ENCODE results near the gene BRI3. TPM values are rescaled to one million over a fixed set of nuclear protein-coding genes. Genes with fewer than 3 reads are reported as not detected.

Gene BRI3
- total and polyA plus RNA-seq, 2 of the 13 experiments (the other 11 are each of a cell fraction or from before 2014, with no cell fraction given) = 54.0 to 103 TPM

- ATAC-seq (no peak), FAIRE-seq (no peak), DNase-seq (ENCODE audit: low spot score) (no peak)
- Histone ChIP-seq H2AFZ (ENCODE audit: low read length) (no peak overlapping the region), H4K20me1 (ENCODE audit: insufficient read depth, low read length) (peaks cover 36% of the 10 kb centered on the region; the same call in 1 of the 2 replicates), H3K27ac (ENCODE audit: extremely low read length, insufficient read depth, low read length) (no peak overlapping the region), H3K4me3 (replicated peaks in 1 of 3; ENCODE audit: insufficient read depth in 1 of 3, low read depth in 2 of 3, low read length in 3 of 3) (no peak overlapping the region), H3K27me3 (ENCODE audit: control insufficient read depth in 1 of 2, insufficient read depth in 2 of 2, low read length in 2 of 2) (no peaks in the 10 kb centered on the region), H3K4me2 (ENCODE audit: low read depth, low read length) (no peak overlapping the region), H3K79me2 (ENCODE audit: insufficient read depth, low read length) (peaks cover 23% of the 10 kb centered on the region), H3K36me3 (replicated peaks in 1 of 2; ENCODE audit: control insufficient read depth in 1 of 2, insufficient read depth in 2 of 2, low read length in 2 of 2) (peaks cover 17 to 45% of the 10 kb centered on the region in 2 experiments; a peak in 4 of 5 replicates), H3K9me3 (ENCODE audit: low read length) (no peaks in the 10 kb centered on the region), H3K4me1 (ENCODE audit: insufficient read depth, low read length) (peaks cover 52% of the 10 kb centered on the region), H3K9ac (ENCODE audit: insufficient read depth, low read depth, low read length) (no peak overlapping the region)
- 93% methylated on average over 2 of the region's 4 CpGs for WGBS (ENCODE audit: low lambda C conversion rate)
- in situ Hi-C loops (cut with HindIII; ENCODE audit: extremely low pct_ligation_motif_present, low pct_unique_long_range_greater_than_20kb) = no loop called here
- peak in 1 of 2 experiments; percentile 22; a peak in 1 of 4 replicates for TF ChIP-seq POLR2A (IDR thresholded peaks at IDR 0.05; ENCODE audit: insufficient read depth in 1 of 2, low read depth in 2 of 2, low read length in 2 of 2)
- TF ChIP-seq IKZF4 (CRISPR knock-in tag; IDR thresholded peaks at IDR 0.05; ENCODE audit: borderline replicate concordance, low read depth, not compliant biosample characterization) = no peak
- TF ChIP-seq ZNF10 (CRISPR knock-in tag; IDR thresholded peaks at IDR 0.05; ENCODE audit: borderline replicate concordance, low read depth) = no peak
- TF ChIP-seq ZSCAN31 (CRISPR knock-in tag; IDR thresholded peaks at IDR 0.05; ENCODE audit: low read depth) = no peak
- TF ChIP-seq DNMT3B (CRISPR knock-in tag; conservative IDR thresholded peaks at IDR 0.05) = no peak
- TF ChIP-seq ATF7 (IDR thresholded peaks at IDR 0.05) = no peak
- TF ChIP-seq ATF7 (CRISPR knock-in tag; IDR thresholded peaks at IDR 0.05) = no peak
- TF ChIP-seq POLR2G (IDR thresholded peaks at IDR 0.05; ENCODE audit: low read depth, low read length) = peak; percentile 44; the same call in 1 of the 2 replicates
- no peak for TF ChIP-seq ZNF441 (CRISPR knock-in tag; IDR thresholded peaks at IDR 0.05; ENCODE audit: borderline replicate concordance)
- BruUV-seq (replicated peaks) = no TSS peak
- POLR2A ChIA-PET = no interaction called here
- intact Hi-C loops (cut with micrococcal nuclease; ENCODE audit: unreplicated experiment) = no loop called here
- CTCF ChIA-PET (ENCODE audit: low intra/inter-chr PET ratio, low total read pairs) = no interaction called here
Observed at GRCh38 chr7:98289333-98289875, 7.9 kb downstream of the BRI3 start.

- Histone ChIP-seq H3K79me2 (ENCODE audit: insufficient read depth, low read length) (peaks cover 8% of the 10 kb centered on the region), H3K9me3 (ENCODE audit: low read length) (no peaks in the 10 kb centered on the region), H3K4me3 (replicated peaks in 1 of 3; ENCODE audit: insufficient read depth in 1 of 3, low read depth in 2 of 3, low read length in 3 of 3) (no peak overlapping the region)
- TF ChIP-seq ZNF329 (CRISPR knock-in tag; IDR thresholded peaks at IDR 0.05; ENCODE audit: low read depth) (no peak), ZBTB33 (CRISPR knock-in tag; IDR thresholded peaks at IDR 0.05) (peak; percentile 36; the same call in 1 of the 2 replicates), ZNF484 (CRISPR knock-in tag; IDR thresholded peaks at IDR 0.05; ENCODE audit: borderline replicate concordance, low read depth) (no peak), SNAPC5 (CRISPR knock-in tag; IDR thresholded peaks at IDR 0.05; ENCODE audit: borderline replicate concordance) (no peak), RFXAP (CRISPR knock-in tag; IDR thresholded peaks at IDR 0.05; ENCODE audit: borderline replicate concordance) (no peak)
Observed at GRCh38 chr7:98291717-98292116, 10.2 kb downstream of the BRI3 start.

More at GRCh38 chr7:98291717-98292116, 10.2 kb downstream of the BRI3 start:
- FAIRE-seq (no peak), DNase-seq (ENCODE audit: low spot score) (no peak), ATAC-seq (peak; percentile 25; the same call in 2 of the 3 replicates)
- in situ Hi-C loops (cut with HindIII; ENCODE audit: extremely low pct_ligation_motif_present, low pct_unique_long_range_greater_than_20kb) (loop anchor here (5.0 to 10.0 kb wide), 2 partner anchors 106 to 553 kb away; no protein-coding TSS in a partner anchor), intact Hi-C loops (cut with micrococcal nuclease; ENCODE audit: unreplicated experiment) (no loop called here)
- BruUV-seq (replicated peaks) = no TSS peak
- peaks cover 26% of the 10 kb centered on the region; the same call in 1 of the 2 replicates for H4K20me1 ChIP-seq (ENCODE audit: insufficient read depth, low read length)
- H3K4me1 ChIP-seq (ENCODE audit: insufficient read depth, low read length) = peaks cover 29% of the 10 kb centered on the region
- H2AFZ ChIP-seq (ENCODE audit: low read length) = no peak overlapping the region
- WGBS (ENCODE audit: low lambda C conversion rate) = 87% methylated on average over 4 of the region's 7 CpGs
- ChIA-PET CTCF (ENCODE audit: low intra/inter-chr PET ratio, low total read pairs) (no interaction called here), POLR2A (no interaction called here)
- H3K36me3 ChIP-seq (replicated peaks in 1 of 2; ENCODE audit: control insufficient read depth in 1 of 2, insufficient read depth in 2 of 2, low read length in 2 of 2) = peaks cover 17 to 47% of the 10 kb centered on the region in 2 experiments; a peak in 4 of 5 replicates
- H3K27me3 ChIP-seq (ENCODE audit: control insufficient read depth in 1 of 2, insufficient read depth in 2 of 2, low read length in 2 of 2) = no peaks in the 10 kb centered on the region
- H3K4me2 ChIP-seq (ENCODE audit: low read depth, low read length) = no peak overlapping the region
- H3K9ac ChIP-seq (ENCODE audit: insufficient read depth, low read depth, low read length) = no peak overlapping the region
- no peak overlapping the region for H3K27ac ChIP-seq (ENCODE audit: extremely low read length, insufficient read depth, low read length)
